HG03280 (cell line): ENCODE results near the gene SLC49A3.
"Not testable (repeated sequence)": the region's sequence is repeated elsewhere in the genome, so short reads cannot be mapped to it uniquely, and the experiment has no call there.

ENCODE experiments used
- ATAC-seq: cut with Tn5 transposase; IDR thresholded peaks from one replicate; pipeline ENCODE4 v1.9.1; 2021; ENCODE audit warnings: mild to moderate bottlenecking, moderate library complexity; ENCODE audit not compliant: unreplicated experiment

SLC49A3 gene

GRCh38 chr4:681736-682451 is 7.1 kb downstream of the SLC49A3 start:
- no peak for ATAC-seq

GRCh38 chr4:680928-681645 is 7.9 kb downstream of the SLC49A3 start:
- ATAC-seq: no peak

- no peak for ATAC-seq
These were observed 8.4 kb downstream of the SLC49A3 start for GRCh38 chr4:680551-680927.

GRCh38 chr4:680091-680490 is 8.9 kb downstream of the SLC49A3 start:
- ATAC-seq: no peak

GRCh38 chr4:679629-680028 is 9.3 kb downstream of the SLC49A3 start:
- ATAC-seq: no peak

- no peak for ATAC-seq
These were observed 9.9 kb downstream of the SLC49A3 start for GRCh38 chr4:679104-679481.

GRCh38 chr4:678331-679103 is 10.4 kb downstream of the SLC49A3 start:
- ATAC-seq: no peak

- ATAC-seq: no peak
These were observed 11.3 kb downstream of the SLC49A3 start for GRCh38 chr4:677431-678293.

GRCh38 chr4:676871-677235 is 12.1 kb downstream of the SLC49A3 start:
- ATAC-seq: no peak

GRCh38 chr4:675980-676870 is 12.7 kb downstream of the SLC49A3 start:
- peak; percentile 25 for ATAC-seq

- ATAC-seq: peak; percentile 0
These were observed 13.7 kb downstream of the SLC49A3 start for GRCh38 chr4:675036-675882.

GRCh38 chr4:674172-675035 is 14.5 kb downstream of the SLC49A3 start, which contains the start of the genes ATP5ME and MYL5:
ATP5ME (minus strand) TSS chr4:674276; CDS start chr4:674247, 29 bp downstream.
MYL5 (plus strand) TSS chr4:674542; CDS start chr4:678027, 3,485 bp downstream.
- ATAC-seq: peak; percentile 74

- ATAC-seq: no peak
These were observed 15.4 kb downstream of the SLC49A3 start for GRCh38 chr4:673349-674091.

GRCh38 chr4:671769-672168 is 17.2 kb downstream of the SLC49A3 start:
- no peak for ATAC-seq

- not testable (repeated sequence) for ATAC-seq
These were observed 19.0 kb downstream of the SLC49A3 start for GRCh38 chr4:669806-670559.

- not testable (repeated sequence) for ATAC-seq
These were observed 20.7 kb downstream of the SLC49A3 start for GRCh38 chr4:668219-668618.
